C4-2B (cell line): ENCODE measurements around the gene CITED4.

Source experiments
- H3K27ac ChIP-seq: fragments of 450-650 bp; 2 replicates; pipeline ENCODE4 v1.5.1; 2017
- CTCF ChIP-seq: fragments of 450-650 bp; conservative IDR thresholded peaks from 2 replicates; pipeline ENCODE4 v1.5.1; 2017; ENCODE audit warnings: mild to moderate bottlenecking
- ZFX ChIP-seq: fragments of 450-650 bp; IDR thresholded peaks from 2 replicates; pipeline ENCODE4 v1.6.1; 2017

Gene CITED4

GRCh38 chr1:40822890-40823289 is 39.3 kb downstream of the CITED4 start:
- no peak overlapping the region for H3K27ac ChIP-seq
- TF ChIP-seq ZFX (no peak), CTCF (no peak)

GRCh38 chr1:40820911-40821693 is 41.1 kb downstream of the CITED4 start:
- TF ChIP-seq CTCF (no peak), ZFX (no peak)
- no peak overlapping the region for H3K27ac ChIP-seq

GRCh38 chr1:40820251-40820797 is 41.8 kb downstream of the CITED4 start:
- TF ChIP-seq ZFX (no peak), CTCF (no peak)

GRCh38 chr1:40819101-40819500 is 43.1 kb downstream of the CITED4 start:
- TF ChIP-seq CTCF = no peak
- TF ChIP-seq ZFX = no peak
- no peak overlapping the region for H3K27ac ChIP-seq

More at GRCh38 chr1:40820251-40820797, 41.8 kb downstream of the CITED4 start:
- no peak overlapping the region for H3K27ac ChIP-seq

GRCh38 chr1:40818264-40818961 is 43.8 kb downstream of the CITED4 start:
- no peak for TF ChIP-seq CTCF
- TF ChIP-seq ZFX = no peak

GRCh38 chr1:40817791-40818263 is 44.3 kb downstream of the CITED4 start:
- TF ChIP-seq CTCF = no peak
- H3K27ac ChIP-seq = no peak overlapping the region

More at GRCh38 chr1:40818264-40818961, 43.8 kb downstream of the CITED4 start:
- H3K27ac ChIP-seq = no peak overlapping the region

GRCh38 chr1:40815420-40815819 is 46.7 kb downstream of the CITED4 start:
- TF ChIP-seq ZFX (no peak), CTCF (no peak)
- H3K27ac ChIP-seq = no peak overlapping the region
